Measurements from ENCODE around the gene SYT9. TPM values are rescaled to one million over a fixed set of nuclear protein-coding genes. Genes with fewer than 3 reads are reported as not detected.

Gene SYT9
- total and polyA plus RNA-seq, 9 of the 15 experiments (the other 6 are each of a cell fraction or from before 2014, with no cell fraction given), result 0.01 TPM; not detected in 8

DNA sequence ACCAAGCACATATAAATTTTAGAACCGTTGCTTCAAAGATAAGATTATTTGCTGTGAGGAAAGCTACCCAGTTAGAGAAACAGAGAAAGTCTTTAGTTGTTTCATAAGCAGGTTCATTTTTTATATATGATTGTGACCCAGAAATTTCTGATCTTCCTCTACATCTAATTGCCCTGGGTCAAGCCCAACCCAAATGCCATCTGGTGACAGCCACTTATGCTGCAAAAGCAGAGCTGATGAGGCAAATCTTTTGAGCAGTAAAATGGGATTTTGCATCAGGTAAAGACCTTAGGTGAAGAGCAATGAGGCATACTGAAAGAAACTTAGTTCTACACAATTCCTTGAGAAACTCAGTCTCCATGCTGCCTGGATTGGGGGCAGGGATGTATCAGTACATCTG lies 28.0 kb downstream of the SYT9 start (continued):
- TF ChIP-seq MLX (CRISPR knock-in tag; conservative IDR thresholded peaks at IDR 0.05), result no peak
- no peak for TF ChIP-seq HMGXB4 (CRISPR knock-in tag; IDR thresholded peaks at IDR 0.05)

GRCh38 chr11:7281079-7281478 lies 29.4 kb downstream of the SYT9 start:
- intact Hi-C loops (cut with micrococcal nuclease), result no loop called here
- in situ Hi-C loops (cut with MboI), result no loop called here
- no peak for FAIRE-seq

More at GRCh38 chr11:7281079-7281478, 29.4 kb downstream of the SYT9 start:
- Histone ChIP-seq H3K9ac (ENCODE audit: insufficient read depth in 1 of 2, low read depth in 2 of 2, low read length in 2 of 2) (no peak overlapping the region), H3K27ac (ENCODE audit: extremely low read depth, low read depth, low read length) (no peak overlapping the region), H3K36me3 (ENCODE audit: control insufficient read depth, insufficient read depth, low read length) (no peaks in the 10 kb centered on the region), H3K4me1 (replicated peaks in 1 of 2; ENCODE audit: control insufficient read depth in 2 of 2, insufficient read depth in 2 of 2, low read length in 2 of 2) (no peaks in the 10 kb centered on the region), H3K4me3 (no peak overlapping the region), H3K9me3 (replicated peaks; ENCODE audit: control insufficient read depth, insufficient read depth, low read depth, low read length) (no peaks in the 10 kb centered on the region), H2AFZ (ENCODE audit: low read depth, low read length) (no peak overlapping the region), H3K79me2 (ENCODE audit: control insufficient read depth, insufficient read depth, low read length) (no peaks in the 10 kb centered on the region), H3K4me2 (ENCODE audit: insufficient read depth, low read length) (no peak overlapping the region), H3K9me1 (ENCODE audit: control insufficient read depth, insufficient read depth, low read length) (no peaks in the 10 kb centered on the region), H3K27me3 (ENCODE audit: control insufficient read depth in 2 of 2, insufficient read depth in 2 of 2, low read length in 2 of 2) (no peaks in the 10 kb centered on the region), H4K20me1 (replicated peaks; ENCODE audit: control insufficient read depth, insufficient read depth, low read length) (no peaks in the 10 kb centered on the region)
- DNase-seq (ENCODE audit: extremely low read depth in 1 of 4, low spot score in 3 of 4) (no peak), ATAC-seq (no peak)
- 0% methylated on average over 1 of the region's 1 CpG for WGBS (ENCODE audit: insufficient coverage, low coverage, missing lambda C conversion rate)
- TF ChIP-seq MGA (IDR thresholded peaks at IDR 0.05) (no peak), POLR2AphosphoS5 (IDR thresholded peaks at IDR 0.05; ENCODE audit: control insufficient read depth, insufficient read depth, low read depth, low read length) (no peak), HMG20A (CRISPR knock-in tag; conservative IDR thresholded peaks at IDR 0.05) (no peak)
- no TSS peak for BruUV-seq (replicated peaks)
- ChIA-PET CTCF (ENCODE audit: low intra/inter-chr PET ratio) (no interaction called here), POLR2A (no interaction called here)
